H1 (cell line): ENCODE results near the gene TUBGCP3. TPM values are rescaled to one million over a fixed set of nuclear protein-coding genes. Genes with fewer than 3 reads are reported as not detected.

ENCODE experiments used
- CEBPB ChIP-seq: IDR thresholded peaks from 2 replicates; pipeline ENCODE4 v1.6.1; 2012; ENCODE audit warnings: low read depth, low read length
- GTF2F1 ChIP-seq: IDR thresholded peaks from 2 replicates; pipeline ENCODE4 v1.6.1; 2012; ENCODE audit warnings: low read depth, low read length, improper control_type of control experiment, borderline replicate concordance
- KDM5A ChIP-seq: fragments of 200-600 bp; IDR thresholded peaks from 2 replicates; pipeline ENCODE4 v1.7.1; 2012; ENCODE audit warnings: mild to moderate bottlenecking, low read length, inconsistent platforms, mixed read lengths
- RXRA ChIP-seq: IDR thresholded peaks from 2 replicates; pipeline ENCODE4 v1.6.1; 2011; ENCODE audit warnings: low read depth, mild to moderate bottlenecking, low read length, moderate library complexity; ENCODE audit not compliant: insufficient read depth
- SAP30 ChIP-seq: fragments of 300-600 bp; sonication (generic); IDR thresholded peaks from 2 replicates; pipeline ENCODE4 v1.7.1; 2012; ENCODE audit warnings: low read length, moderate library complexity, mild to moderate bottlenecking, inconsistent platforms; ENCODE audit not compliant: insufficient read depth, insufficient replicate concordance
- SIN3A ChIP-seq, 2 experiments: IDR thresholded peaks in 1 of 2; conservative IDR thresholded peaks in 1 of 2; 2 replicates each; pipeline ENCODE4 v1.6.1; 2011 to 2012; ENCODE audit warnings: low read length in 2 of 2, improper control_type of control experiment in 1 of 2, low read depth in 1 of 2, mild to moderate bottlenecking in 1 of 2
- TBP ChIP-seq: IDR thresholded peaks from 2 replicates; pipeline ENCODE4 v1.6.1; 2011; ENCODE audit warnings: low read depth, low read length, improper control_type of control experiment
- polyA plus RNA-seq, 7 experiments: library from polyadenylated mRNA; depleted of rRNA in 3 of 7; stranded (reverse) in 5 of 7; unstranded in 2 of 7; fragments of >200 nt in 5 of 7; fragments of 200-250 nt in 2 of 7; gene quantifications; 1 replicate in 5 of 7; 2 replicates in 1 of 7; 4 replicates in 1 of 7; pipeline versions ENCODE4 v1.2.1 to v1.2.3, GENCODE V29; 2011 to 2013; ENCODE audit warnings: missing spikeins in 2 of 7, mixed read lengths in 2 of 7
- total RNA-seq: library from RNA; stranded (reverse); fragmentation: NEBNext Ultra II Directional; extraction: Animal tissue kit (Norgen Biotek cat#: 25700); gene quantifications from 2 replicates; pipeline ENCODE4 v1.2.1, GENCODE V29; 2021

TUBGCP3 gene
- total and polyA plus RNA-seq, 2 of the 8 experiments (the other 6 are each of a cell fraction or from before 2014, with no cell fraction given): 27.0 to 31.7 TPM

DNA sequence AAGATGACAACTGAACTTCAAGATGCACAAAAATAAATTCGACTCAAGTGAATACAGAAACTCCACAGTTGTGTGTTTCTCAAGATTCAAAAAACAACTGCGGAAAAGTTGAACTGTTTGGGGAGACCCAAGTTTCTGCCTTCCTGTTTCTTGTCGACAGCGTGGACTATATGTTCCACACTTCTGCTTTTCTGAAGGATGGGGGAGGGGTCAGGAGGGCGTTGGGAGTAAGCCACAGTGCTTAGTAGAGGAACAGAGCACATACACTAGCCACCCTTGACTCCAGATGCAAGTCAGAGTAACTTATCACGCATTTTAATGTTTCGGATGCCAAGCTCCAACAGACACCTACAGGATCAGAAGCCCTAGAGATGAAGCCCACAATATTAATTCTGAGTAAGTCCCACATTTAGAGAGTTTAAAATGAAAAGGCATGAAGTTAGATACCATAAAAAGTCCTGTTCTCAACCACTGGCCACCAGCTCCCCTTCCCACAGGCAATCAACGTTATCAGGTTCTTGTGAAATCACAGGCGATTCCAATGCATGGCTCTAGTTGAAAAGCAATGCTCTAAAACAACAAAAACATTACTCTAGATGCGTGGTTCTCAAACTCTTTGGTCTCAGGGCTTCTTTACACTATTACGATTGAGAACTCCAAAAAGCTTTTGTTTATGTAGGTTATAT lies 4.2 kb downstream of the TUBGCP3 start (continued):
- TF ChIP-seq GTF2F1 (no peak), CEBPB (no peak), KDM5A (no peak), SAP30 (no peak), SIN3A (conservative IDR thresholded peaks at IDR 0.05 in 1 of 2, IDR thresholded peaks at IDR 0.05 in 1 of 2; ENCODE audit: low read depth in 1 of 2, low read length in 2 of 2) (no peak), RXRA (no peak), TBP (no peak)
